ENCODE measurements around the gene RARB.
A peak's percentile ranks its signal among the peaks of the same experiment; 100 is the strongest.

RARB gene

GRCh38 chr3:25430935-25431770 lies 3.1 kb downstream of the RARB start:
- Histone ChIP-seq H3K36me3 (ENCODE audit: control insufficient read depth in 2 of 2, insufficient read depth in 2 of 2, low read length in 2 of 2) (no peaks in the 10 kb centered on the region), H3K4me3 (ENCODE audit: low read length in 2 of 2) (peak overlapping the region in 1 of 2 donors; percentile 92), H3K27ac (ENCODE audit: low read length) (no peak overlapping the region), H3K27me3 (ENCODE audit: control insufficient read depth in 1 of 2, insufficient read depth in 2 of 2, low read length in 2 of 2) (peaks cover 0 to 2% of the 10 kb centered on the region in 2 donors), H3K9ac (ENCODE audit: low read length in 2 of 2) (no peak overlapping the region), H3K4me1 (ENCODE audit: control insufficient read depth, insufficient read depth, low read length) (peaks cover 9% of the 10 kb centered on the region), H3K9me3 (ENCODE audit: control insufficient read depth in 2 of 2, low read length in 2 of 2) (no peaks in the 10 kb centered on the region)

GRCh38 chr3:25432176-25432720 lies 4.2 kb downstream of the RARB start:
- H3K27me3 ChIP-seq (ENCODE audit: control insufficient read depth in 1 of 2, insufficient read depth in 2 of 2, low read length in 2 of 2), result no peaks in the 10 kb centered on the region
- H3K9me3 ChIP-seq (ENCODE audit: control insufficient read depth in 2 of 2, low read length in 2 of 2), result no peaks in the 10 kb centered on the region
- H3K4me1 ChIP-seq (ENCODE audit: control insufficient read depth, insufficient read depth, low read length), result peaks cover 5% of the 10 kb centered on the region
- no peak overlapping the region for H3K4me3 ChIP-seq (ENCODE audit: low read length in 2 of 2)
- H3K9ac ChIP-seq (ENCODE audit: low read length in 2 of 2), result peak overlapping the region in 1 of 2 donors; percentile 22
- no peaks in the 10 kb centered on the region for H3K36me3 ChIP-seq (ENCODE audit: control insufficient read depth in 2 of 2, insufficient read depth in 2 of 2, low read length in 2 of 2)
- no peak overlapping the region for H3K27ac ChIP-seq (ENCODE audit: low read length)

GRCh38 chr3:25433106-25433505 lies 5.0 kb downstream of the RARB start:
- Histone ChIP-seq H3K9ac (ENCODE audit: low read length in 2 of 2) (no peak overlapping the region), H3K27ac (ENCODE audit: low read length) (no peak overlapping the region), H3K4me3 (ENCODE audit: low read length in 2 of 2) (no peak overlapping the region), H3K9me3 (ENCODE audit: control insufficient read depth in 2 of 2, low read length in 2 of 2) (no peaks in the 10 kb centered on the region), H3K4me1 (ENCODE audit: control insufficient read depth, insufficient read depth, low read length) (peaks cover 3% of the 10 kb centered on the region), H3K36me3 (ENCODE audit: control insufficient read depth in 2 of 2, insufficient read depth in 2 of 2, low read length in 2 of 2) (no peaks in the 10 kb centered on the region), H3K27me3 (ENCODE audit: control insufficient read depth in 1 of 2, insufficient read depth in 2 of 2, low read length in 2 of 2) (no peaks in the 10 kb centered on the region)

GRCh38 chr3:25433868-25434267 lies 5.8 kb downstream of the RARB start:
- Histone ChIP-seq H3K9me3 (ENCODE audit: control insufficient read depth in 2 of 2, low read length in 2 of 2) (no peaks in the 10 kb centered on the region), H3K4me1 (ENCODE audit: control insufficient read depth, insufficient read depth, low read length) (peaks cover under 1% of the 10 kb centered on the region), H3K27ac (ENCODE audit: low read length) (no peak overlapping the region), H3K27me3 (ENCODE audit: control insufficient read depth in 1 of 2, insufficient read depth in 2 of 2, low read length in 2 of 2) (no peaks in the 10 kb centered on the region), H3K36me3 (ENCODE audit: control insufficient read depth in 2 of 2, insufficient read depth in 2 of 2, low read length in 2 of 2) (no peaks in the 10 kb centered on the region), H3K4me3 (ENCODE audit: low read length in 2 of 2) (no peak overlapping the region), H3K9ac (ENCODE audit: low read length in 2 of 2) (no peak overlapping the region)

- Histone ChIP-seq H3K4me3 (ENCODE audit: low read length in 2 of 2) (no peak overlapping the region), H3K4me1 (ENCODE audit: control insufficient read depth, insufficient read depth, low read length) (no peaks in the 10 kb centered on the region), H3K27ac (ENCODE audit: low read length) (no peak overlapping the region), H3K27me3 (ENCODE audit: control insufficient read depth in 1 of 2, insufficient read depth in 2 of 2, low read length in 2 of 2) (no peaks in the 10 kb centered on the region), H3K9me3 (ENCODE audit: control insufficient read depth in 2 of 2, low read length in 2 of 2) (no peaks in the 10 kb centered on the region), H3K36me3 (ENCODE audit: control insufficient read depth in 2 of 2, insufficient read depth in 2 of 2, low read length in 2 of 2) (no peaks in the 10 kb centered on the region), H3K9ac (ENCODE audit: low read length in 2 of 2) (no peak overlapping the region)
These were observed 9.9 kb downstream of the RARB start for GRCh38 chr3:25437953-25438352.

- no peaks in the 10 kb centered on the region for H3K9me3 ChIP-seq (ENCODE audit: control insufficient read depth in 2 of 2, low read length in 2 of 2)
- H3K4me1 ChIP-seq (ENCODE audit: control insufficient read depth, insufficient read depth, low read length), result no peaks in the 10 kb centered on the region
- H3K27me3 ChIP-seq (ENCODE audit: control insufficient read depth in 1 of 2, insufficient read depth in 2 of 2, low read length in 2 of 2), result no peaks in the 10 kb centered on the region
- H3K27ac ChIP-seq (ENCODE audit: low read length), result no peak overlapping the region
- H3K9ac ChIP-seq (ENCODE audit: low read length in 2 of 2), result no peak overlapping the region
- H3K36me3 ChIP-seq (ENCODE audit: control insufficient read depth in 2 of 2, insufficient read depth in 2 of 2, low read length in 2 of 2), result no peaks in the 10 kb centered on the region
- no peak overlapping the region for H3K4me3 ChIP-seq (ENCODE audit: low read length in 2 of 2)
These were observed 10.9 kb downstream of the RARB start for GRCh38 chr3:25438791-25439555.

- no peak overlapping the region for H3K4me3 ChIP-seq (ENCODE audit: low read length in 2 of 2)
- no peaks in the 10 kb centered on the region for H3K4me1 ChIP-seq (ENCODE audit: control insufficient read depth, insufficient read depth, low read length)
- H3K36me3 ChIP-seq (ENCODE audit: control insufficient read depth in 2 of 2, insufficient read depth in 2 of 2, low read length in 2 of 2), result no peaks in the 10 kb centered on the region
- H3K9me3 ChIP-seq (ENCODE audit: control insufficient read depth in 2 of 2, low read length in 2 of 2), result no peaks in the 10 kb centered on the region
- H3K27me3 ChIP-seq (ENCODE audit: control insufficient read depth in 1 of 2, insufficient read depth in 2 of 2, low read length in 2 of 2), result no peaks in the 10 kb centered on the region
- no peak overlapping the region for H3K9ac ChIP-seq (ENCODE audit: low read length in 2 of 2)
- H3K27ac ChIP-seq (ENCODE audit: low read length), result no peak overlapping the region
These were observed 13.3 kb downstream of the RARB start for GRCh38 chr3:25441234-25441856.

GRCh38 chr3:25442486-25442885 lies 14.4 kb downstream of the RARB start:
- Histone ChIP-seq H3K4me1 (ENCODE audit: control insufficient read depth, insufficient read depth, low read length) (no peaks in the 10 kb centered on the region), H3K27me3 (ENCODE audit: control insufficient read depth in 1 of 2, insufficient read depth in 2 of 2, low read length in 2 of 2) (no peaks in the 10 kb centered on the region), H3K9ac (ENCODE audit: low read length in 2 of 2) (no peak overlapping the region), H3K27ac (ENCODE audit: low read length) (no peak overlapping the region), H3K9me3 (ENCODE audit: control insufficient read depth in 2 of 2, low read length in 2 of 2) (no peaks in the 10 kb centered on the region), H3K4me3 (ENCODE audit: low read length in 2 of 2) (no peak overlapping the region), H3K36me3 (ENCODE audit: control insufficient read depth in 2 of 2, insufficient read depth in 2 of 2, low read length in 2 of 2) (no peaks in the 10 kb centered on the region)

- peaks cover 7% of the 10 kb centered on the region for H3K4me1 ChIP-seq (ENCODE audit: control insufficient read depth, insufficient read depth, low read length)
- H3K36me3 ChIP-seq (ENCODE audit: control insufficient read depth in 2 of 2, insufficient read depth in 2 of 2, low read length in 2 of 2), result no peaks in the 10 kb centered on the region
- H3K27ac ChIP-seq (ENCODE audit: low read length), result no peak overlapping the region
- H3K9ac ChIP-seq (ENCODE audit: low read length in 2 of 2), result no peak overlapping the region
- H3K4me3 ChIP-seq (ENCODE audit: low read length in 2 of 2), result no peak overlapping the region
- H3K9me3 ChIP-seq (ENCODE audit: control insufficient read depth in 2 of 2, low read length in 2 of 2), result no peaks in the 10 kb centered on the region
- no peaks in the 10 kb centered on the region for H3K27me3 ChIP-seq (ENCODE audit: control insufficient read depth in 1 of 2, insufficient read depth in 2 of 2, low read length in 2 of 2)
These were observed 16.2 kb downstream of the RARB start for GRCh38 chr3:25444273-25444672.

- H3K4me3 ChIP-seq (ENCODE audit: low read length in 2 of 2), result no peak overlapping the region
- no peaks in the 10 kb centered on the region for H3K36me3 ChIP-seq (ENCODE audit: control insufficient read depth in 2 of 2, insufficient read depth in 2 of 2, low read length in 2 of 2)
- no peak overlapping the region for H3K27ac ChIP-seq (ENCODE audit: low read length)
- peaks cover 9% of the 10 kb centered on the region for H3K4me1 ChIP-seq (ENCODE audit: control insufficient read depth, insufficient read depth, low read length)
- H3K9me3 ChIP-seq (ENCODE audit: control insufficient read depth in 2 of 2, low read length in 2 of 2), result no peaks in the 10 kb centered on the region
- H3K27me3 ChIP-seq (ENCODE audit: control insufficient read depth in 1 of 2, insufficient read depth in 2 of 2, low read length in 2 of 2), result no peaks in the 10 kb centered on the region
- H3K9ac ChIP-seq (ENCODE audit: low read length in 2 of 2), result no peak overlapping the region
These were observed 17.7 kb downstream of the RARB start for GRCh38 chr3:25445731-25446130.

Data from stomach smooth muscle (tissue), 2 donors.